HUDEP-2 (cell line): ENCODE results near the gene PTGES.
"Not testable (repeated sequence)": the region's sequence is repeated elsewhere in the genome, so short reads cannot be mapped to it uniquely, and the experiment has no call there.

Experiments used
- DNase-seq, 76 experiments: peaks; one replicate each; lab custom pipeline; 2025; ENCODE audit not compliant: unreplicated experiment in 76 of 76; lab: John Stamatoyannopoulos, UW

PTGES gene

GRCh38 chr9:129749052-129749451 lies 3.8 kb downstream of the PTGES start:
- not testable (repeated sequence) for DNase-seq

- no peak for DNase-seq
Measured at GRCh38 chr9:129748249-129748648, 4.6 kb downstream of the PTGES start.

- no peak for DNase-seq
Measured at GRCh38 chr9:129746092-129746777, 6.6 kb downstream of the PTGES start.

GRCh38 chr9:129745200-129745599 lies 7.6 kb downstream of the PTGES start:
- DNase-seq, result no peak

DNA sequence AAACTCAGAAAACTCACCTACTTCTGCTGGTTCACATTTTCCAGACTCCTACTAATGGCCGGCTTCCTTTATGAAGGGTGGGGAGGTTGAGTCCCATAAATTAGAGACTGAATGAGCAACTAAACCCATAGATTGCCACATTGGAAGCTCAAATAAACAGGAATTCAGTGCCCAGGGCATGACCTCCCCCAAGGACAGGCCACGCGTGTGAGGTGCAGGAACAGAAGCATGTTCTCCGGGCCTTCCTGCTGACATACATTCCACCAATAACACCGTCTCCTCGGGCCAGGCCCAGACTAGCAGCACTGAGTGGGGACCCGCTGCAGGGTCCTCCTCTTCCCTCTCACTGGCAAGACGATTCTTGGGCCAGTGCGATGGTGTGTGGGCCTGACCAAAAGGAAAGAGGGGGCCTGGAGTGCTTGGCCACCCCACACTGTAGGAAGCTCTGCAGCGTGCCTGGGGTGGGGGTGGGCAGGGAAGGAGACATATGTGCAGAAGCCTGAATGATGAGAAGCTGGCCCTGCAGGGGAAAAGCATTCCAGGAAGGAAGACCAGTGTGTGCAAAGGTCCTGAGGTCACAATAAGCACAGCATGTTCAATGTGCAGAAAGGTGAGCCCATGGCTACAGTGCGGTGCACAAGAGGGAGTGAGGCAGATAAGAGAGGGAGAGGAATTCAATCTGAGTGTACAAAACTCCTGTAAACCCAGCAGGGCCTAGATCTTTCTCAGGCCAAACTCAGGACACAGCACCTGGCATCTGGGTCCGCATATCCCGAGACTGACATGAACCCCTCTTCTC lies 12.0 kb downstream of the PTGES start:
- no peak for DNase-seq

DNA sequence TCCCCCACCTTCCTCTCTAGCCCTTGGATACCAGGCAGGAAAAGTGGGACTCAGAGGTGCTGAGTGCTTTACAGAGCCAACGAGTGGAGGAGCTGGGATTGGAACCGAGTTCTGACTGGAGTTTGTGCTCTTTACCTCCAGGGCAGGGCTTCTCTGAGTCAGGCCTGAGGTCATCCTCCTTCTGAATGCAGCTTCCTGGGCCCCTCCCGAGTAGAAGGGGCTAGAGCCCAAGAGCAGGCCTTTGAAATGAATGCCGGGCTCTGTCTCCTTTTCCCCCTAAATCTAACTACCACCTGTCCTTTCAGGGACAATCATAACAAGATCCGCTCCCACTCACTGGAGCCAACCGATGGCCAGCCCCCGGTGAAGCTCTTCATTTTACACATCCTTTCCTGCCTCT lies 12.7 kb downstream of the PTGES start:
- DNase-seq, result no peak

DNA sequence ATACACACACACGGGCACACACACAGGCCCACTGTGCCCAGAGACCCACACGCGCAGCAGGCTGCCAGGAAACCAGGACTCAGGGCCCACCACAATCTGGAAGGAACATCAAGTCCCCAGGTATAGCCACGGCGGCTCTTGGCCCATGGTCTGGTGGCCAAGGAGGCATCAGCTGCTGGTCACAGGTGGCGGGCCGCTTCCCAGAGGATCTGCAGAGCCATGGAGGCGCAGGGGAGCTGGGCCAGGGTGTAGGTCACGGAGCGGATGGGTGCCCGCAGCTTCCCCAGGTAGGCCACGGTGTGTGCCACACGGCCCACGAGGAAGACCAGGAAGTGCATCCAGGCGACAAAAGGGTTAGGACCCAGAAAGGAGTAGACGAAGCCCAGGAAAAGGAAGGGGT lies 13.4 kb downstream of the PTGES start:
- no peak for DNase-seq

GRCh38 chr9:129737479-129738274 lies 15.2 kb downstream of the PTGES start:
- peak in 73 of 76 experiments; percentile 32 to 99 (median 78) for DNase-seq

- peak in 38 of 76 experiments; percentile 5 to 68 (median 32) for DNase-seq
Measured at GRCh38 chr9:129736334-129736733, 16.5 kb downstream of the PTGES start.

- DNase-seq, result peak in 46 of 76 experiments; percentile 6 to 80 (median 38)
Measured at GRCh38 chr9:129735546-129735945, 17.3 kb downstream of the PTGES start.

DNA sequence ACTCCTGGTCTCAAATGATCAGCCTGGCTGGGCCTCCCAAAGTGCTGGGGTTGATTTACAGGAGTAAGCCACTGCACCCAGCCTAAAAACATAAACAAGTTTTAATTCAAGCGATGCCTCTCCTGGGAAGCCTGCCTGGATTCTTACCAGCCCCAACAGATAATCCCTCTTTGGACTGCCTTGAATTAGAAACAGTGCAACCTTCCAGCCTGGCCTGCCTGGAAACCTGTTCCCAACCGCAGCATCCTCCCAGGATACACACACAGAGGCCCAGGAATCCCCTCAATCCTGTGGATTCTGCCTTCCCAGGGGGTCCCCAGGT lies 19.2 kb downstream of the PTGES start:
- no peak for DNase-seq

DNA sequence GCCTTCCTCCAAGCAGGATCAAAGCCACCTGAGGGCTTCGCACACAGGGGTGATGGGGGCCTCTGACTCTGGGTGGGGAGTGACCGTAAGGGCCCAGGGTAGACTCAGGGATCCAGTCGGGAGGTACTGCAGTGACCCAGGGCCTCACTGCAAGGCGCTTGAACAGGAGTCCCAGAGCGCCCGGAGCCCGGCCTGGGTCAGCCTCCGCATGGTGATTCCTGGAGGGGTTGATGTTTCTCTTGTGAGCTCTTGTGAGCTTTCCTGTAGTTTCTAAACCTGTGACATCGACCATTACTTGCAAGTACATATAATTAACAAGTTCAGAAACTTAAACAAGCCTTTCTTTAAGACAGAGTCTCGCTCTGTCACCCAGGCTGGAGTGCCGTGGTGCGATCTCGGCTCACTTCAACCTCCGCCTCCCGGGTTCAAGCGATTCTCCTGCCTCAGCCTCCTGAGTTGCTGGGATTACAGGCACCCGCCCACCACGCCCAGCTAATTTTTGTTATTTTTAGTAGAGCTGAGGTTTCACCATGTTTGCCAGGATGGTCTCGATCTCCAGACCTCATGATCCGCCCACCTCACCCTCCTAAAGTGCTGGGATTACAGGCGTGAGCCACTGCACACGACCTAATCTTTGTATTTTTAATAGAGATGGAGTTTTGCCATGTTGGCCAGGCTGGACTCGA lies 19.8 kb downstream of the PTGES start:
- no peak for DNase-seq

- no peak for DNase-seq
Measured at GRCh38 chr9:129732100-129732499, 20.7 kb downstream of the PTGES start.

DNA sequence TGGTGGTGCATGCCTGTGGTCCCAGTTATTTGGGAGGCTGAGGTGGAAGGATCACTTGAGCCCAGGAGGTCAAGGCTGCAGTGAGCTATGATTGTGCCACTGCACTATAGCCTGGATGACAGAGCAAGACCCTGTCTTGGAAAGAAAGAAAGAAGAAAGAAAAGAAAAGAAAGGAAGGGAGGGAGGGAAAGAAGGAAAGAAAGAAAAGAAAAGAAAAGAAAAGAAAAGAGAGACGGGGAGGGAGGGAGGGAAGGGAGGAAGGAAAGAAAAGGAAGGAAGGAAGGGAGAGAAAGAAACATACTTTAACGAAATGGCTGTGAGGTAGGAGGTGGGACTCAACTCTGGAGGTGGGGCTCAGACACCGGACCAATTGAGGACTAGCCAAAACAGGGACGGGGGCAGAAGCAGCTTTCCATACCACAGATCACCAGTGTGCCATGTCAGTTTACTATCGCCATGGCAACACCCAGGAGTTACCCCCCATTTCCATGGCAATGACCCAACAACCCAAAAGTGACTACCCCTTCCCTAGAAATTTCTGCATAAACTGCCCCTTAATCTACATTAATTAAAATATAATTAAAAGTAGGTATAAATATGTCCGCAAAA lies 21.3 kb downstream of the PTGES start:
- DNase-seq, result peak in 1 of 76 experiments; percentile 6

- no peak for DNase-seq
Measured at GRCh38 chr9:129728744-129729143, 24.1 kb downstream of the PTGES start.

DNA sequence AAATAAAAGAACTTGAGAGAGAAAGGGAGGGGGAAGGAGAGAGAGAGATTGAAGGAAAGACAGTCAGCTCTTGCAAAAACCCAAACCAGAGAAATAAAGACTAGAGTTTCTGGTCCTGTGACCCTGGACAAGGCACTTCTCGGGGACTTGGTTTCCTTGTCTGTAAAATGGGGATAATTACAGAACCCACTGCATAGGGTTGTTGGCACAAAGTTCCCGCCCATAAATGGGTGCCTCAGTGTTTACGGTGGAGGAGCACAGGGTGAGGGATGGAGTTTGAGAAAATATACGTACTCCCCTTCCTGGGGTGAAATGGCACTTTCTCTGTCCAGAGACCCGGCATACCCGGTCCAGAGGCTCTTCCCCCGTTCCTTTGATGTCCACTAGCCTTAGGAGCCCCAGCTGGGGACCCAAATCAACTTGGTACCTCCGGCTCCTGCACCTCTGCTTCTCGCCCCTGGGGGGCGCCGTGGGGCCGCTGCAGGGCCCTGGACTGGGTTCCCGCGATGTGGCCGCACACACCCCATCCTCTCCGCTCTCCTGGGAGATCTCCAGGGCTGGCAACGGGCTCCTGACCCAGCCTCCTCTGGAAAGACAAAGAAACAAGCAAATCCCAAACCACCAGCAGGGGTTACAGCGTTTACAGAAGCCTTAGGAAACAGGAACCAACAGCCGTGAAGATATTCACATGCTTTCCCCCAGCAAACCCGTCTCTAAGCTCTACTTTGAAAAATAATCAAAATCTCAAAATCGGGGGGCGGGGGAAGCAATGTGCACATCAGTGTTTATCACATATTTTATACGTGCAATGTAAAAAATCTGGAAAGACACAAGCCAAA lies 26.3 kb downstream of the PTGES start:
- DNase-seq, result peak in 59 of 76 experiments; percentile 4 to 77 (median 44)

- no peak for DNase-seq
Measured at GRCh38 chr9:129725795-129726251, 27.0 kb downstream of the PTGES start.

- DNase-seq, result no peak
Measured at GRCh38 chr9:129724456-129725190, 28.2 kb downstream of the PTGES start.

DNA sequence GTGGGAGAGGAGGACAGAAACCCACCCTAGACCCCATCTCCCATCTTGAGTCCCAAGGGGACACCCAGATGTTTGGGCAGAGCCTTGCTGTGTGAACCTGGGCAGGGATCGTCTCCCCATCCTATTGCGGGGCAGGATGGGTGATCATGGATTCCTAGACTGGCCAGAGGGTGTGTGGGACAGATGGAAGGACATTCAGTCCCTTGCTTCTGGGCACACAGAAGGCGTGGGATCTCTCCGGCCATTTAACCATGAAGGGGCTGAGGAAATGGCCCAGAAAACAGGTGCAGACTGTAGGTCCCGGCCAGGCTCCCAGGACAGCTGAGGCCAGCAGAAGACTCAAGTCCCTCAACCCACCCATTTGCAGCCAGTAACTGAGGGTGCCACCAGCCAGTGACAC lies 29.9 kb downstream of the PTGES start:
- DNase-seq, result no peak
